Astrocyte (in vitro differentiated cells and primary cell): Measurements from ENCODE around the gene JMJD6.

ENCODE experiments used
- CTCF ChIP-seq: IDR thresholded peaks from 2 replicates; pipeline ENCODE4 v1.5.1; 2011; ENCODE audit warnings: low read depth, mild to moderate bottlenecking, inconsistent platforms, low read length, moderate library complexity; ENCODE audit not compliant: insufficient read depth
- EZH2 ChIP-seq: IDR thresholded peaks from 2 replicates; pipeline ENCODE4 v1.6.1; 2012; ENCODE audit warnings: mild to moderate bottlenecking, low read length, inconsistent platforms; ENCODE audit not compliant: insufficient read depth

- TF ChIP-seq CTCF (no peak), EZH2 (no peak)
These were observed 9.4 kb upstream of the JMJD6 start for GRCh38 chr17:76735586-76736348.
